Ureter (tissue), 1 donor: ENCODE measurements around the gene FCER2. TPM values are rescaled to one million over a fixed set of nuclear protein-coding genes. Genes with fewer than 3 reads are reported as not detected.
"Not testable (repeated sequence)": the region's sequence is repeated elsewhere in the genome, so short reads cannot be mapped to it uniquely, and the experiment has no call there.

ENCODE experiments used
- DNase-seq: peaks from one replicate; pipeline ENCODE4 v3.0.0-alpha.2; 2020; ENCODE audit warnings: low spot score
- total RNA-seq: library from RNA; stranded (reverse); gene quantifications from one replicate; pipeline ENCODE4 v1.2.4, GENCODE V29; 2023
- donor health status: DM: yes; HTN: yes; CAD: no.

Gene FCER2
- total RNA-seq, 1 donor from 2014 or later = not detected

DNA sequence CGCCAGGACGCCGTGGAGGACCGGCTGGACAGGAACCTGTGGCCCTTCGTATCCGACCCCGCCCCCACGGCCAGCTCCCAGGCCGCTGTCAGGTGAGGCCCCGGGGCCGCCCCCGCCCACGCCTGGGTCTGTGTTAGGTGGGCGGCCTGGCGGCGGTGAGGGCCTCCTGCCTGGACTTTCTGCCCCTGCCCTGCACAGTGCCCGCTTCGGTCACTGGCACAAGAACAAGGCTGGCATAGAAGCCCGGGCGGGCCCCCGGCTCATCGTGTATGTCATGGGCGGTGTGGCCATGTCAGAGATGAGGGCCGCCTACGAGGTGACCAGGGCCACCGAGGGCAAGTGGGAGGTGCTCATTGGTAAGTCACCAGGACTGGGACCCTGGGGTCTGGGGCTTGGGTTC is 54.8 kb downstream of the FCER2 start:
- no peak for DNase-seq

DNA sequence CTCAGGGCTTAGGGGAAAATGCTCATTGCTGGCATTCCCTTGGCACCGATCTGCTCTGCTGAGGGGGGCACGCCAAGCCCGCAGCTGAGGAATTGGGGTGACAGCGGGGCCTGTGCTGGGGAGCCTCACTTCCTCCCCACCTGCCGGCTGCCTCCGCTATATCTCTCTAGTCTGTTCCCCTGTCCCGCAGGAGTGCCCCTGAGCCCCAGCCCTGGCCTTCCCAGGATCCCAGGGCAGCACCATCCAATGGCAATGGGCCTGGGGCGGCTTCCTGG is 55.6 kb downstream of the FCER2 start:
- no peak for DNase-seq

DNA sequence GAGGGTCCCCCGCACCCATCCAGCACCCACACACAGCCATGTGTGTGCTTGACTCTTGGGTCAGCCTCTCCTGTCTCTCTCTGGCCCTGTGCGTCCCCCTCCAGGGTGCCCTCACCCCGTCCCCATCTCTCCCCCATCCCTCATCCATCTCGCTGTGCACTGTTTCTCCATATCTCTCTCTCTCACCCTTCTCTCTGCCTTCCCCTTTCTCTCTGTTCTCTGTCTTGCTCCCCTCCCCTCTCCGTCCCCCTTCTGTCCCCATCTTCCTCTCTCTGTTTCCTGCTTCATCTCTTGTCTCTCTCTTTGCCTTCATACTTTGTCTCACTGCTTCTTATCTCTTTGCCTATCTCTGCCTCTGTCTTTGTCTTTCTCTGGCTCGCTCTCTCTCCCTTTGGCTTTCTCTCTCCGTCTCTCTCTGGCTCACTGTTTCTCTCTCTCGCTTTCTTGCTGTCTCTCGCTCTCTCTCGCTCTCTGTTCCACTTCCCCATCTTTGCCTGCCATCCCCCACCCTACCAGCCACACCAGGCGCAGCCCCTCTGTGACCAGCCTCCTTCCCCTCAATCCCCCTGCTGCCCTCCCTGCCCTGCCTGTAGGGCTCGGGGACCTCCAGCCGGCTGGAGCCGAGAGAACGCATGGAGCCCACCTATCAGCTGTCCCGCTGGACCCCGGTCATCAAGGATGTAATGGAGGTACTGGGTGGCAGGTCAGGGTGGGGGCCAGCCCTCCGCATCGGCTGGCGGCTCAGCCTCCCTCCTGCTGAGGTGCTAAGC is 56.1 kb downstream of the FCER2 start:
- DNase-seq = no peak

DNA sequence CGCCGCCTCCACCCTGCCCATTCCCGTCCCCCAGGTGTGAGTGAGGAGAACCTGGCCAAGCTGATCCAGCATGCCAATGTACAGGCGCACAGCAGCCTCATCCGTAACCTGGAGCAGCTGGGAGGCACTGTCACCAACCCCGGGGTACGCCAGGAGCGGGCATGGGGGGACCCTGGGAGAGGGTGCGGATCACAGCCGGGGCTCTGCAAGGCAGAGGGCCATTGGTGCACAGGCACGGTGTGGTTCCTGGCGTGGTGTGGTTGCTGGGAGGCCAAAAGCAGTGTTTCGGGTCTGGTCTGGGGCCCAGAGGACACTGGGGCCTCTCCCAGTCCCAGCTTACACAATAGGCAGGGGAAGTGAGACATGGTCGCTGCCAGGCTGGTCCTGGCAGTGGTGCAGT is 56.8 kb downstream of the FCER2 start:
- no peak for DNase-seq

DNA sequence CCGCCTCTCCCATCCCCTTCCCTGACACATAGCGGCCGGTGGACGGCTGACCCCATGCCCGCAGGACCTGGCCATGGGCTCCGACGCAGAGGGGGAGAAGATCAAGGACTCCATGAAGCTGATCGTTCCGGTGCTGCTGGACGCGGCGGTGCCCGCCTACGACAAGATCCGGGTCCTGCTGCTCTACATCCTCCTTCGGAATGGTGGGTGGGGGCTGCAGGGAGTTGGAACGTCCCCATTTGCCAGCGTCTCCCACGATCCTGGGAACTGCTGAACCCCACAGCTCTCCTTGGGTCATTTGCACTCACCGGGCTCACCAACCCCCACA is 57.4 kb downstream of the FCER2 start:
- no peak for DNase-seq

DNA sequence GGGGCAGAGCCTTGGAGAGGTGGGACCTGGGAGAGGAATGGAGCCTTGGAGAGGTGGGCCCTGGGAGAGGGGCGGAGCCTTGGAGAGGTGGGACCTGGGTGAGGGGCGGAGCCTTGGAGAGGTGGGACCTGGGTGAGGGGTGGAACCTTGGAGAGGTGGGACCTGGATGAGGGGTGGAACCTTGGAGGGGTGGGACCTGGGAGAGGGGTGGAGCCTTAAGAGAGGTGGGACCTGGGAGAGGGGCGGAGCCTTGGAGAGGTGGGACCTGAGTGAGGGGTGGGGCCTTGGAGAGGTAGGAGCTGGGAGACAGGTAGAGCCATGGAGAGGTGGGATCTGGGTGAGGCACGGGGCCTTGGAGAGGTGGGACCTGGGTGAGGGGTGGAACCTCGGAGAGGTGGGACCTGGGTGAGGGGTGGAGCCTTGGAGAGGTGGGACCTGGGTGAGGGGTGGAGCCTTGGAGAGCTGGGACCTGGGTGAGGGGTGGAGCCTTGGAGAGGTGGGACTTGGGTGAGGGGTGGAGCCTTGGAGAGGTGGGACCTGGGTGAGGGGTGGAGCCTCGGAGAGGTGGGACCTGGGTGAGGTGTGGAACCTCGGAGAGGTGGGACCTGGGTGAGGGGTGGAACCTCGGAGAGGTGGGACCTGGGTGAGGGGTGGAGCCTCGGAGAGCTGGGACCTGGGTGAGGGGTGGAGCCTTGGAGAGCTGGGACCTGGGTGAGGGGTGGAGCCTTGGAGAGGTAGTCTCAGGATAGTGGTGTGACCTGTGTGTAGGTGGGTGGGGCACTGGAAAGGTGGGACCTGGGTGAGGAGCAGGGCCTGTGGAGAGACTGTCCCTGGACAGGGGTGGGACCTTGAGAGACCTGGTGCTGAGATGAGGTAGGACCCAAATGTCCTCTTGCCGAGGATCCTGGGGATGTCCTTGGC is 58.0 kb downstream of the FCER2 start:
- DNase-seq = not testable (repeated sequence)

DNA sequence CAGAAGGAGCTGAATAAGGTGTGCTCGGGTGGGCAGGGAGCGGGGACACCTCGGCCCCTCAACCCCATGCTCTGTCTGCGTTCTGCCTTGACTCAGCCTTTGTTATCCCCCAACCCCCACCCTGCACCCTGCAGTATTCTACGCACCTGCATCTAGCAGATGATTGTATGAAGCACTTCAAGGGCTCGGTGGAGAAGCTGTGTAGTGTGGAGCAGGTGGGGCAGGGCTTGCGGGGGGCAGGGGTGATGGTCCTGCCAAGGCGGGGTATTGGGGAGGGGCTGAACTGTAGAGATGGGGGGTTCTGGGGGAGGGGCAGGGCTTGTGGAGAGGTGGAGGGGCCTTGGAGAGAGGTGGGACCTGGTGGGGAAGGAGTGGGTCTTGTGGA is 58.9 kb downstream of the FCER2 start:
- DNase-seq = no peak

DNA sequence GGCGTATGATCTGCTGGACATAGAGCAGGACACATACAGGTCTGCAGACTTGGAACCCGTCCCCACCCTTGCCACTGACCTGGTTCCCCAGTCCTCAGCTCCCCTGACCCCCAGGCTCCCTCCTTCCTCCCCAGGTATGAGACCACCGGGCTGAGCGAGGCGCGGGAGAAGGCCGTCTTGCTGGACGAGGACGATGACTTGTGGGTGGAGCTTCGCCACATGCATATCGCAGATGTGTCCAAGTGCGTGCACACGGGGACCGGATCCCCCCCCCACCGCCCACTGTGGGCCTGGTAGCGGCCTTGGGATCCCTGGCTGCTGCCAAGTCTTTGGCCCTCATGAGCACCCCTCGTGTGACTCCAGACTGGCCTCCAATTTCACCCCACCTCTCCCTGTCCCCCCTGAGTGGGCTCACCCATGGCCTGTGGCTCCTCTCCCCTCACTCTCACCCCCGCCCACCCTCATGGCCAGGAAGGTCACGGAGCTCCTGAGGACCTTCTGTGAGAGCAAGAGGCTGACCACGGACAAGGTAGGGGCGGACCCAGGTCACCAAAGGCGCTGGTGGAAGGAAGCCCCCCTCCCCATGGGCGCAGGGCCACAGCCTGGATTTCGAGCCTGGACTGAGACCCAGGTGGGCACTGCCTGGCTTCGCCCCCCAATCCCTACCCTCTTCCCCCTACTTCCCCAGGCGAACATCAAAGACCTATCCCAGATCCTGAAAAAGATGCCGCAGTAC is 59.5 kb downstream of the FCER2 start:
- no peak for DNase-seq

DNA sequence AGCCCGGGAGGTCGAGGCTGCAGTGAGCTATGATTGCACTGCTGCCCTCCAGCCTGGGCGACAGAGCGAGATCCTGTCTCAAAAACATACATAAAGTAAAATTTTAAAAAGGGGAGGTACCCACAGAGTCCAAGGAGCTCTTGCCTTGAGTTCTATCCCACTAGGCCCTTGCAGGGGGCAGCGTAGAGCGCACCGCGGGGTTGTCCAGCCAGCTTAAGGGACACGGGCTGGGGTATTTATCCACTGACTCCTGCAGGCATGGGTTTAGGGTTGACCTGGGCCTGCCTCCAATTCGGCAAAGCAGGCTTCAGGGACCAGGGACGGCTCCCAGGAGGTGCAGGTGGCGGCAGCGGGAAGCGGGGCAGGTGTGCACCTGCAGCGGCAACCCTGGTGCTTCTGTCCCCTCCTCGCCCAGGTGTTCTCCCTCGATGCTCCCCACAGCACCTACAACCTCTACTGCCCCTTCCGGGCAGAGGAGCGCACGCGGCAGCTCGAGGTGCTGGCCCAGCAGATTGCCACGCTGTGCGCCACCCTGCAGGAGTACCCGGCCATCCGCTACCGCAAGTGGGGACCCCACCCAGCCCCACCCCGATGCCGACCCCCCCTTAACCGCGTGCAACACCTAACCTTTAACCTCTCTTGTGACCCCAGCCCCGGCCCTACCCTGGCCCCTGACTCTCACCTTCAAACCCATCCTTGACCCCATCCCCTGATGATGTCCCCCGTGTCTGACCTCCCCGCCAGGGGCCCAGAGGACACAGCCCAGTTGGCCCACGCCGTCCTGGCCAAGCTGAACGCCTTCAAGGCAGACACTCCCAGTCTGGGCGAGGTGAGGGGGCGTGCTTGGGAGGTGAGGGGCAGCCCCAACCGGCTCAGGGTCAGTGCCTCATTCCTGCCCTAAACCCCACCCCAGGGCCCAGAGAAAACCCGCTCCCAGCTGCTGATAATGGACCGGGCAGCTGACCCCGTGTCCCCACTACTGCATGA is 60.3 kb downstream of the FCER2 start:
- no peak for DNase-seq

DNA sequence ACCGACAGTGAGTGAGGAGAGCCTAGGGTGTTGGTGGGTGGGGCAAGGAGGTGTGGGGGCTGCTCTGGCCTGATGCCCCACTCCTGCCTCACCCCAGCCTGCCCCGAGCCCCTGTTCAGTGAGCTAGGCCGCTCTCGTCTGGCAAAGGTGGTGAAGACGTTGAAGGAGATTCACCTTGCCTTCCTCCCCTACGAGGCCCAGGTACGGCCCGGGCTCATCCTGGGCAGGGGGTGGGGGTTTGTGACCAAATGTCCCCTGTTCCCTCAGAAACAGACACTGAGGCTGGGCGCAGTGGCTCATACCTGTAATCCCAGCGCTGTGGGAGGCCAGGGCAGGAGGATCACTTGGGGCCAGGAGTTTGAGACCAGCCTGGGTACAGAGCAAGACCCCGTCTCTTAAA is 61.1 kb downstream of the FCER2 start:
- no peak for DNase-seq

DNA sequence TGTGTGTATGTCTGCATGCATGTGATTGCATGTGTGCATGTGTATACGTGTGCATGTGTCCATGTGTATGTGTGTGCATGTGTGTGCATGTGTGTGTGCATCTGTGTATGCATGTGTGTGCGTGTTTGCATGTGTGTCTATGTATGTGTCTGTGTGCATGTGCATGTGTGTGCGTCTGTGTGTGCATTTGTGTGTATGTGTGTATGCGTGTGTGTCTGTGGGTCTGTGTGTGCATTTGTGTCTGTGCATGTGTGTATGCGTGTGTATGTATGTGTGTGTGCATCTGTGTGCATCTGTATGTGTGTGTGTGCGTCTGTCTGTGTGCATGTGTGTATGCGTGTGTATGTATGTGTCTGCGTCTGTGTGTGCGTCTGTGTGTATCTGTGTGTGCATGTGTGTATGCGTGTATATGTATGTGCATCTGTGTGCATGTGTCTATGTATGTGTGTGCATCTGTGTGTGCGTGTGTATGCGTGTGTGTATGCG is 62.0 kb downstream of the FCER2 start:
- no peak for DNase-seq

DNA sequence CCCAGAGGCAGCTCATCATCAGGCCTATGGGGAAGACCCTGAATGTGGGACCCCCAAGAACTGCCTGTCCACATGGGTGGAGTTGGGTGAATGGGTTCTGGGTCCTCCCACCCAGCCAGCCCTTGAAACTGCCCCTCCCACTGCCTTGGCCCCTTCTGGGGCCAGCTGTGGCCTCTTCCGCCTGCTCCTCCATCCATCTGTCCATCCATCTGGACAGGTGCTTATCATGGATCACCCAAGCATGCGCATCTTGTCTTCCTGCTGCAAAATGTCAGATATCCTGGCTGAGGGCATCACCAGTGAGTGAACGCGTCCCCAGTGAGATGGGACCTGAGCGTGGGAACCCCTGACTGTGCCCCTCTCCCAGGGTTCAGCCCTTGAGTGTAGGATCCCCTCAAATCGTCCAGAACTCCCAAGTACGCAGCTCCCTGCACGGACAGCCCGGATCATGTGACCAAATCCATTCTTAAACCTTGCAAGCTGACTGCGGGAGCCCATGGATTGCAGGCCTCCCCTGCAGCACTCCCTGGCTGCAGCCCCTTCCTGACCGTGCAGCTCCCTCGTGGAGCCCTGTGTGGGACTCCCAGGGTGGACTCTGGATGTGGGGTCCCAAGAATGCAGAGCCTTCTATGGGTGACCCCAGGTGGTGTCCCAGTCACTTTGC is 63.0 kb downstream of the FCER2 start:
- no peak for DNase-seq

Other genes with a start within 250 kb of the FCER2 start
- gene PEX11G, start 213.1 kb downstream of the FCER2 start, total RNA-seq = 7.8 TPM
- gene ZNF358, start 186.0 kb downstream of the FCER2 start, total RNA-seq = 34.3 TPM
- 20.0 TPM for gene MCOLN1, start 179.5 kb downstream of the FCER2 start, total RNA-seq
- 79.5 TPM for gene PNPLA6, start 166.4 kb downstream of the FCER2 start, total RNA-seq
- gene CAMSAP3, start 106.3 kb downstream of the FCER2 start, total RNA-seq = 29.3 TPM
- gene XAB2, start 72.6 kb downstream of the FCER2 start, total RNA-seq = 39.0 TPM
- 66.7 TPM for gene PET100, start 72.3 kb downstream of the FCER2 start, total RNA-seq
- gene PCP2, start 68.4 kb downstream of the FCER2 start, total RNA-seq = 1.7 TPM
- gene STXBP2, start 65.0 kb downstream of the FCER2 start, total RNA-seq = 122 TPM
- gene RETN, start 33.1 kb downstream of the FCER2 start, total RNA-seq = not detected
- gene MCEMP1, start 25.0 kb downstream of the FCER2 start, total RNA-seq = not detected
- 80.8 TPM for gene TRAPPC5, start 21.3 kb downstream of the FCER2 start, total RNA-seq
- gene CLEC4G, start 30.0 kb upstream of the FCER2 start, total RNA-seq = 0.57 TPM
- 3.3 TPM for gene CD209, start 45.4 kb upstream of the FCER2 start, total RNA-seq
- not detected for gene CLEC4M, start 61.1 kb upstream of the FCER2 start, total RNA-seq
- gene EVI5L, start 128.1 kb upstream of the FCER2 start, total RNA-seq = 15.9 TPM
- 2.0 TPM for gene PRR36, start 172.3 kb upstream of the FCER2 start, total RNA-seq
- gene LRRC8E, start 186.4 kb upstream of the FCER2 start, total RNA-seq = 8.5 TPM
- 35.1 TPM for gene MAP2K7, start 201.7 kb upstream of the FCER2 start, total RNA-seq
- gene TGFBR3L, start 212.7 kb upstream of the FCER2 start, total RNA-seq = 2.2 TPM
- gene SNAPC2, start 218.2 kb upstream of the FCER2 start, total RNA-seq = 21.0 TPM
- gene CTXN1, start 224.0 kb upstream of the FCER2 start, total RNA-seq = 2.2 TPM
- 78.3 TPM for gene TIMM44, start 241.5 kb upstream of the FCER2 start, total RNA-seq